ENCODE measurements around the gene CDC42EP4. TPM values are rescaled to one million over a fixed set of nuclear protein-coding genes. Genes with fewer than 3 reads are reported as not detected.

CDC42EP4 gene
- total and polyA plus RNA-seq, 4 donors = 15.7 to 31.0 (median 28.0) TPM

GRCh38 chr17:73349138-73349537, 37.3 kb upstream of the CDC42EP4 start:
- H3K36me3 ChIP-seq (ENCODE audit: control insufficient read depth in 4 of 4, insufficient read depth in 3 of 4, low read depth in 1 of 4, low read length in 3 of 4) = no peaks in the 10 kb centered on the region
- no peak overlapping the region for H3K4me3 ChIP-seq (ENCODE audit: low read depth in 1 of 3, low read length in 3 of 3)
- TF ChIP-seq CTCF (IDR thresholded peaks at IDR 0.05; ENCODE audit: low read depth, low read length, missing input control) (no peak), FOXA2 (IDR thresholded peaks at IDR 0.05) (no peak), SP1 (IDR thresholded peaks at IDR 0.05) (no peak), MAX (IDR thresholded peaks at IDR 0.05) (no peak), YY1 (IDR thresholded peaks at IDR 0.05) (no peak), HNF4A (conservative IDR thresholded peaks at IDR 0.05) (no peak), REST (IDR thresholded peaks at IDR 0.05) (no peak), EGR1 (IDR thresholded peaks at IDR 0.05; ENCODE audit: low read depth in 2 of 2) (no peak), NR2F2 (IDR thresholded peaks at IDR 0.05) (no peak), RXRA (IDR thresholded peaks at IDR 0.05) (no peak), RAD21 (IDR thresholded peaks at IDR 0.05) (no peak), TAF1 (conservative IDR thresholded peaks at IDR 0.05) (no peak), FOXA1 (IDR thresholded peaks at IDR 0.05) (no peak)
- 90% methylated on average over 6 of the region's 6 CpGs for WGBS
- no peaks in the 10 kb centered on the region for H3K9me3 ChIP-seq (ENCODE audit: control insufficient read depth in 4 of 4, low read length in 3 of 4)
- DNase-seq (ENCODE audit: low spot score) = no peak
- no peak overlapping the region for H3K9ac ChIP-seq (ENCODE audit: low read depth in 1 of 2, low read length in 2 of 2)
- H3K27ac ChIP-seq (ENCODE audit: low read depth in 1 of 2, low read length in 2 of 2) = no peak overlapping the region
- no peaks in the 10 kb centered on the region for H3K27me3 ChIP-seq (ENCODE audit: control insufficient read depth in 4 of 4, insufficient read depth in 4 of 4, low read length in 3 of 4)
- no peaks in the 10 kb centered on the region for H3K4me1 ChIP-seq (ENCODE audit: control insufficient read depth in 4 of 4, insufficient read depth in 4 of 4, low read length in 3 of 4)

GRCh38 chr17:73348829-73349095, 37.0 kb upstream of the CDC42EP4 start:
- no peak for DNase-seq (ENCODE audit: low spot score)
- Histone ChIP-seq H3K27ac (ENCODE audit: low read depth in 1 of 2, low read length in 2 of 2) (no peak overlapping the region), H3K9me3 (ENCODE audit: control insufficient read depth in 4 of 4, low read length in 3 of 4) (no peaks in the 10 kb centered on the region), H3K36me3 (ENCODE audit: control insufficient read depth in 4 of 4, insufficient read depth in 3 of 4, low read depth in 1 of 4, low read length in 3 of 4) (no peaks in the 10 kb centered on the region), H3K4me3 (ENCODE audit: low read depth in 1 of 3, low read length in 3 of 3) (no peak overlapping the region), H3K9ac (ENCODE audit: low read depth in 1 of 2, low read length in 2 of 2) (no peak overlapping the region), H3K4me1 (ENCODE audit: control insufficient read depth in 4 of 4, insufficient read depth in 4 of 4, low read length in 3 of 4) (no peaks in the 10 kb centered on the region), H3K27me3 (ENCODE audit: control insufficient read depth in 4 of 4, insufficient read depth in 4 of 4, low read length in 3 of 4) (no peaks in the 10 kb centered on the region)
- WGBS = 70% methylated on average over 4 of the region's 4 CpGs
- TF ChIP-seq FOXA2 (IDR thresholded peaks at IDR 0.05) (no peak), REST (IDR thresholded peaks at IDR 0.05) (no peak), ZBTB33 (IDR thresholded peaks at IDR 0.05) (no peak), YY1 (IDR thresholded peaks at IDR 0.05) (no peak), ATF3 (IDR thresholded peaks at IDR 0.05) (no peak), RXRA (IDR thresholded peaks at IDR 0.05) (no peak), EGR1 (IDR thresholded peaks at IDR 0.05; ENCODE audit: low read depth in 2 of 2) (no peak), HNF4G (IDR thresholded peaks at IDR 0.05) (no peak), NR2F2 (IDR thresholded peaks at IDR 0.05) (no peak), FOXA1 (IDR thresholded peaks at IDR 0.05) (no peak), RAD21 (IDR thresholded peaks at IDR 0.05) (no peak), HNF4A (conservative IDR thresholded peaks at IDR 0.05) (no peak), SP1 (IDR thresholded peaks at IDR 0.05) (no peak), GABPA (IDR thresholded peaks at IDR 0.05 in 1 of 2, conservative IDR thresholded peaks at IDR 0.05 in 1 of 2) (no peak), MAX (IDR thresholded peaks at IDR 0.05) (no peak), CTCF (IDR thresholded peaks at IDR 0.05; ENCODE audit: low read depth, low read length, missing input control) (no peak)
